DOHH2 (cell line): ENCODE data around the gene KRT17.

Experiments used
- H3F3A ChIP-seq: fragments of 200-600 bp; sonication (generic), shearing (Covaris generic); 2 replicates; pipeline ENCODE4 v1.6.0; 2016; ENCODE audit warnings: antibody characterized with exemption, mild to moderate bottlenecking; ENCODE audit not compliant: control insufficient read depth, insufficient read depth
- H3K27ac ChIP-seq: fragments of 200-600 bp; sonication (generic); 2 replicates; pipeline ENCODE4 v1.5.1; 2014; ENCODE audit warnings: low read depth, mild to moderate bottlenecking, low read length, moderate library complexity
- H3K27me3 ChIP-seq: fragments of 200-600 bp; sonication (generic); 2 replicates; pipeline ENCODE4 v1.6.1; 2014; ENCODE audit warnings: mild to moderate bottlenecking, low read length, mixed read lengths; ENCODE audit not compliant: control insufficient read depth
- H3K36me3 ChIP-seq: fragments of 200-600 bp; sonication (generic); 2 replicates; pipeline ENCODE4 v1.6.1; 2014; ENCODE audit warnings: mild to moderate bottlenecking, low read length, moderate library complexity, mixed read lengths; ENCODE audit not compliant: control insufficient read depth
- H3K4me1 ChIP-seq: fragments of 200-600 bp; sonication (generic); 2 replicates; pipeline ENCODE4 v1.6.1; 2014; ENCODE audit warnings: mild to moderate bottlenecking, low read length, mixed read lengths; ENCODE audit not compliant: control insufficient read depth
- H3K4me2 ChIP-seq: fragments of 200-600 bp; sonication (generic); 2 replicates; pipeline ENCODE4 v1.6.0; 2014; ENCODE audit warnings: mild to moderate bottlenecking, low read length, moderate library complexity
- H3K4me3 ChIP-seq: fragments of 200-600 bp; sonication (generic); 2 replicates; pipeline ENCODE4 v1.5.1; 2014; ENCODE audit warnings: mild to moderate bottlenecking, low read length, mixed read lengths
- H3K79me2 ChIP-seq: fragments of 200-600 bp; sonication (generic); 2 replicates; pipeline ENCODE4 v1.6.1; 2014; ENCODE audit warnings: mild to moderate bottlenecking, low read length, mixed read lengths; ENCODE audit not compliant: control insufficient read depth
- H3K9me2 ChIP-seq: fragments of 200-600 bp; sonication (generic); replicated peaks from 2 replicates; pipeline ENCODE4 v1.6.1; 2014; ENCODE audit warnings: mild to moderate bottlenecking, low read length, mixed read lengths; ENCODE audit not compliant: control insufficient read depth
- H3K9me3 ChIP-seq: fragments of 200-600 bp; sonication (generic); 2 replicates; pipeline ENCODE4 v1.6.1; 2014; ENCODE audit warnings: antibody characterized with exemption, low read length, mixed read lengths; ENCODE audit not compliant: control insufficient read depth, insufficient read depth
- H4K20me1 ChIP-seq: fragments of 200-600 bp; sonication (generic); 2 replicates; pipeline ENCODE4 v1.6.0; 2014; ENCODE audit warnings: low read depth, mild to moderate bottlenecking, antibody characterized with exemption, low read length, moderate library complexity; ENCODE audit not compliant: control insufficient read depth, insufficient read depth
- EZH2phosphoT487 ChIP-seq: fragments of 200-600 bp; sonication (generic); IDR thresholded peaks from 2 replicates; pipeline ENCODE4 v1.6.1; 2017; ENCODE audit warnings: borderline replicate concordance, mild to moderate bottlenecking, antibody characterized with exemption, low read length, moderate library complexity, mixed read lengths
- TF ChIP-seq, protein P1 (sequence below): fragments of 200-600 bp; sonication (generic); IDR thresholded peaks from one replicate; pipeline ENCODE4 v1.5.1; 2014; ENCODE audit warnings: antibody characterized with exemption, mild to moderate bottlenecking, low read depth, low read length; ENCODE audit not compliant: poor library complexity, severe bottlenecking

KRT17 gene

DNA sequence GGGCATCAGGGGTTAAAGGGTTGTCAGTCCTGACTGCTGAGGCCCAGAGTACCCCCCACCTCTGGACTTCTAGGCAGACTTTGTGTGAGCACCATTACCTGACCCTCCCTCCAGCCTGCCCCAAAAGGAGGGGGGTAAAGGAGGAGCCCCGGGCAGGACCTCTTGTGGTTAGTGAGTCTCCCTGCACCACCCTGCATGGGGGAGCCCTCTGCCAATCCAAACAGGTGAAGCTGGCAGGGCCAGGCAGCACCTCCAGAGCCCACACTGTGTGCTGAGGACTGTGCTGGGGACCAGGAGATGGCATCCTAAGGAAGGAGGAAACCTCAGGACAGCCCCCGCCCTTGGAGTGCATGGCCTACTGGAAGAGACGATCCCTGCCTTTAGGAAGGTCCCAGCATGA, 35.1 kb downstream of the KRT17 start:
- Histone ChIP-seq H3K27me3 (0 out of 2 replicates have a peak, but pooled peaks cover 3% of the 10 kb centered on the region), H3K9me2 (no peaks in the 10 kb centered on the region), H3K4me3 (no peak overlapping the region), H3K36me3 (no peaks in the 10 kb centered on the region), H3K27ac (no peak overlapping the region), H3K9me3 (no peaks in the 10 kb centered on the region), H3K79me2 (no peaks in the 10 kb centered on the region), H3F3A (no peaks in the 10 kb centered on the region), H3K4me2 (no peak overlapping the region), H3K4me1 (no peaks in the 10 kb centered on the region), H4K20me1 (no peaks in the 10 kb centered on the region)
- no peak for TF ChIP-seq EZH2phosphoT487
- TF ChIP-seq, protein P1, sequence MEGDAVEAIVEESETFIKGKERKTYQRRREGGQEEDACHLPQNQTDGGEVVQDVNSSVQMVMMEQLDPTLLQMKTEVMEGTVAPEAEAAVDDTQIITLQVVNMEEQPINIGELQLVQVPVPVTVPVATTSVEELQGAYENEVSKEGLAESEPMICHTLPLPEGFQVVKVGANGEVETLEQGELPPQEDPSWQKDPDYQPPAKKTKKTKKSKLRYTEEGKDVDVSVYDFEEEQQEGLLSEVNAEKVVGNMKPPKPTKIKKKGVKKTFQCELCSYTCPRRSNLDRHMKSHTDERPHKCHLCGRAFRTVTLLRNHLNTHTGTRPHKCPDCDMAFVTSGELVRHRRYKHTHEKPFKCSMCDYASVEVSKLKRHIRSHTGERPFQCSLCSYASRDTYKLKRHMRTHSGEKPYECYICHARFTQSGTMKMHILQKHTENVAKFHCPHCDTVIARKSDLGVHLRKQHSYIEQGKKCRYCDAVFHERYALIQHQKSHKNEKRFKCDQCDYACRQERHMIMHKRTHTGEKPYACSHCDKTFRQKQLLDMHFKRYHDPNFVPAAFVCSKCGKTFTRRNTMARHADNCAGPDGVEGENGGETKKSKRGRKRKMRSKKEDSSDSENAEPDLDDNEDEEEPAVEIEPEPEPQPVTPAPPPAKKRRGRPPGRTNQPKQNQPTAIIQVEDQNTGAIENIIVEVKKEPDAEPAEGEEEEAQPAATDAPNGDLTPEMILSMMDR: no peak

DNA sequence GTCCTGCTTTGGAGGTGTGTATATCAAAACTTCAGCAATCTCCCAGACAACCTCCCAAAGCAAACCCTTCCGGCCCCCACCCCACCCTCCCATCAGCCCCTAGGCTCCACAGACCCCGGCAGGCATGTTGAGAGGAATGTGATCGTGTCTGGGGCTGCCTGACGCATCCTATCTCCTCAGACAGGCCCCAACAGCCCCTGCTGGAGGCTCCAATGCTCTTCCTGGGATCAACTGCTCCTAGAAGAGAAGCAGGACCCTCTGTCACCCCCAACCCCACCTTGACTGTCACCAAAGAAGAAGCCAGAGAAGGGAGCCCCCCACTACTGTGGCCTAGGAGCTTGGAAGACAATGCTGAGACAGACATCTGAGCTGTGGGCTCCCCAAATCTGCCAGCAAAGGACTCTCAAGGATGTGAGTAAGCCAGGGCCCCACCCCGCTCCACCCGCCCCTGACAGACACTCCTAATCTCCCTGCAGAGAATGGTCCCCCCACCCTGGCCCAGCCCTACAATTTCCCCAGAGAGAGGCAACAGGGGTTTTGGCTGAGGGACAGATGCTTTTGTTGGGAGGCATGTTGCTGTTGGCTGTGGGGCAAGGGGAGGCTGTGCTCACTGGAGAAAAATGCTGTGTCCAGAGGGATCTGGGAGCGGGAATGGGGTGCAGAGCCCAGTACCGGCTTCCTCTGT, 36.1 kb downstream of the KRT17 start:
- Histone ChIP-seq H4K20me1 (no peaks in the 10 kb centered on the region), H3K4me3 (no peak overlapping the region), H3K27ac (no peak overlapping the region), H3F3A (no peaks in the 10 kb centered on the region), H3K9me3 (no peaks in the 10 kb centered on the region), H3K79me2 (no peaks in the 10 kb centered on the region), H3K36me3 (no peaks in the 10 kb centered on the region), H3K4me2 (no peak overlapping the region), H3K4me1 (no peaks in the 10 kb centered on the region), H3K9me2 (no peaks in the 10 kb centered on the region), H3K27me3 (0 out of 2 replicates have a peak, but pooled peaks cover 3% of the 10 kb centered on the region)
- TF ChIP-seq, protein P1: no peak
- TF ChIP-seq EZH2phosphoT487: no peak

DNA sequence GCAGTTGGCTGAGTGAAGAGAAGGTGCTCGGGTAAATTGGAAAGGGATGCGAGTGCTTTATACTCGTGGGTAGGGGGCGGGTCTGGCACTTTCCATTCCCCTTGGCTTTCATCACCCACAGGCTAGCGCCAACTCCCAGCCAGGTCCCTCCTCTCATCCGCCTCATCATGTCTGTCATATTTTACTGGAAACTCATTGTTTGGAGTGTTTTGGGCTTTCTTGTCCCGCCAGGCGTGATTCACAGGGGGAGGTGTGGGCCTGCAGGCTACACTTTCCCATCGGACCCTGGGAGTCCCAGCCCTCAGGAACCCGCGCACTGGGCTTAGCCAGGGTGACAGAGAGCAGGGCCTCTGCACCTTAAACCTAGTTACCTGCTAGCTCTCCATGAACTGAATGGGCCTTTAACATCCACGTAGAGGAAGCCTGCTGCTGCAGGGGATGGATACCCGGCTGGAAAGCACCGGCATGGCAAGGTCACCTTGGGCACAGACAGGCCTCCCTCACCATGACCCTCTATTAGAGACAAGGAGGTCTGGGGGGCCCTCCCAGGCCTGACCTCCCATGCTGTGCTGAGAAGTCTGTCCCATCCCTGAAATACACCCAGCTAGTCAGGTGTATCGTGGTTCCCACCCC, 37.4 kb downstream of the KRT17 start, which contains the start of gene KRT14:
TSS of gene KRT14 (minus strand) at position 33 of the 633 bp plus-strand sequence. CDS start 61 bp downstream, outside the sequence.
- no peaks in the 10 kb centered on the region for H3K79me2 ChIP-seq
- H3F3A ChIP-seq: no peaks in the 10 kb centered on the region
- no peaks in the 10 kb centered on the region for H3K9me2 ChIP-seq
- H3K4me3 ChIP-seq: no peak within 1 kb of the TSS
- H3K36me3 ChIP-seq: no peaks in the 10 kb centered on the region
- TF ChIP-seq, protein P1: no peak
- no peak for TF ChIP-seq EZH2phosphoT487
- H3K9me3 ChIP-seq: no peaks in the 10 kb centered on the region
- H3K4me2 ChIP-seq: no peak within 1 kb of the TSS
- no peaks in the 10 kb centered on the region for H4K20me1 ChIP-seq
- no peaks in the 10 kb centered on the region for H3K4me1 ChIP-seq
- no peak within 1 kb of the TSS for H3K27ac ChIP-seq
- 0 out of 2 replicates have a peak, but pooled peaks cover 2% of the 10 kb centered on the region for H3K27me3 ChIP-seq
